NCI-H774 (cell line): Measurements from ENCODE around the gene TNFRSF11A.

ENCODE experiments used
- DNase-seq: peaks from one replicate; lab custom pipeline; 2025; lab: John Stamatoyannopoulos, UW

The TNFRSF11A gene

DNA sequence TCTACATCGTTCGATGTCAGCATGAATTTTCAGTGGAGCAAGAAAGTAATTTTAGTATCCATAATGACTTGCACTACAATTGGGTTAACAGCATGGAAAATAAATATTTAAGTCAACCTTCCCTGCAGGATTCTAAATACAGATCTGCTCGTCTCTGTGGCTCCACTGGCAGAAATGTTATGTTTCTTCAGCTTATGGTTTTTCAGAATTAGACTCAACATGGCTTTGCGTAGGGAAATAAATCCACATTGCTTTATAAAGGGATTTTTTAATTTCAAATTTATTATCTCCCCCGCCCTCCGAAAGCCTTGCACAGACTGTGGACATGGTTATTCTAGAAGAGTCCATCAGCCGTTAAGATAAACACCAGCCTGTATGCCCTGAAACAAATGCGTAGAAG, 18.2 kb downstream of the TNFRSF11A start:
- no peak for DNase-seq

DNA sequence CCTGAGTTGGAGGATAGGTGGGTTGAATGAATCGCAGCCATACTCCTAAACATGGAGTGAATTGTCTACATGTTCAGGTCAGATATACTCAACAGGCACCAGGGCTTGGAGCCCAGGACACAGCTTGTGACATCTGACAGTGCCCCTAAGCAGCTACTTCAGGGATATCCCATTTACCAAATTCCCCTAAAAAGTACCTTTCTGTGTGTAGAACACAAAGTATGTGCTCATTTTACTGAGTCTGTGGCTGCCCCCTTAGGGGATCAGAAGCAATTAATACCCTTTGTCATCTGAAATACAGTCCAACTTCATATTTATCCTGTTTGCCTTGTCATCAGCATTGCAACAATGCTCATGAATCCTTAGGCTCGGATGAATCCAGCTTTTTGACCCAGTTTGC, 20.8 kb downstream of the TNFRSF11A start:
- no peak for DNase-seq

DNA sequence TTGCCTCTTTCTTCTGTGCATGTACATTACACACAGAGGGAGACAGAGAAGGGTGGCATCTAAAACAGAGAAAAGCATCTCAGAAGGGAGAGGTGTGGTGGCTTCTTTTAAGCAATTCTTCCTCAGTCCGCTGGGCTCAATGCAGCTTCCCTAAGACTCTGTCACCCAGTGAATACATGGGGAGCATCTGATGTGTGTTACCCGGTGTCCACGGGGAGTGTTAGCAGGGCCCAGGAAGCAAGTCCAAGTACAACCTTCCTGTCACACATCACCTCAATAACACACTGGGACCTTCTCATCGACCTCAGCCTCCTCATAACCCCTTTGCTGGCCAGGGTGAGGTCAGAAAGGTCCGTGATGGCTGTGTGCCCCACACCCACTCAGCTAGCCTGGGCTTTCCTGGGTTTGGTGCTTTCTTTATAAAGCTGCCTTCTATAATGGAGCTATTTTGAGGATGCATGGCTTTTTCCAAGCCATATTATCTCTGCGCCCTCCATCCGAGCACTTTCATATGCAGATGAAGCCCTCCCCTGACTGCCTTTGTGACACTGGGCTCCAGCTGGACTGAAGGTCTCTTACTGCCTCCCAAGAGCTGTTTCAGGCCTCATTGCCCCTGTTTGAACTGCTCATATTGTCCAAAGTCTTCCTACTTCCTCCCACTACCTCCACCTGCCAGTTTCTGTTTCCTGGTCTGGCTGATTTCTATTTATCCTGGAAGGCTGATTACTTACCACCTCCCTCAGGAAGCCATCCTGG, 21.4 kb downstream of the TNFRSF11A start:
- peak; percentile 35 for DNase-seq

DNA sequence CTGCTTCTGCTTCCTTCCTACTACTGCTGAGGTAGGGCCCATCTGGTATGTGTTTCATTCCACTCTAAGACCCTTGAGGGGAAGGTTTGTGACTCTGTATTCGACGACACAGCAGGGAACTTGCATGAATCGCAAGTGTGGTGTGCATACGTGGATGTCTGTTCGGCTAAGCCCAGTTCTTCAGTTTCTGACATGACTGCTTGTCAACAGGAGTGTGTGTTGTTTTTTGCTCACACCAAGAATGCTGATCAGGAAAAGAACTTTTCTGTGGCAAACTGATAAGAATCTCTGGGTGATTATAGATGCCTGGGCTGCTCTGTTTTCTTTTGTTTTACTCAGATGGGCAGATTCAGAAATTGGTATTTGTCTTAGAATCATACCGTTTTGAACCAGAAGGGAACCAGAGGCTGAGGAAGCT, 22.0 kb downstream of the TNFRSF11A start:
- DNase-seq, result no peak

DNA sequence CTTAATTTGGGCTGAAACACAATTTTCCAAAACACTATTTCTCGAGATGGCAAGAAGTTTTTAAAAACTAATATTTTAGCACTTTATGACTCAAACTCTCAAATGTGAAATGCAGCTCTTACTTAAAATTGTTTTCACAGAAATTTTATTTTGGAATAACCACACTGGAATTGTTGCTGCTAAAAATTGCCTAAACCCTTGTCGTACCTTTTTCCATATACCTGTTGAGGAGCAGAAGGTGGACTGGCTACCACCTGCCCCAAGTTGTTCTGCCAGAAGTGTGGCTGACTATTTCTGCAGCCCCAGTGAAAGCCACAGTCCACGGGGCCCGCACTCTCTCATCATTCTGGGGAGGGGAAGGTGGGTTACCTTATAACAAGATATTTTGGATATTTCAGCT, 23.4 kb downstream of the TNFRSF11A start:
- no peak for DNase-seq

DNA sequence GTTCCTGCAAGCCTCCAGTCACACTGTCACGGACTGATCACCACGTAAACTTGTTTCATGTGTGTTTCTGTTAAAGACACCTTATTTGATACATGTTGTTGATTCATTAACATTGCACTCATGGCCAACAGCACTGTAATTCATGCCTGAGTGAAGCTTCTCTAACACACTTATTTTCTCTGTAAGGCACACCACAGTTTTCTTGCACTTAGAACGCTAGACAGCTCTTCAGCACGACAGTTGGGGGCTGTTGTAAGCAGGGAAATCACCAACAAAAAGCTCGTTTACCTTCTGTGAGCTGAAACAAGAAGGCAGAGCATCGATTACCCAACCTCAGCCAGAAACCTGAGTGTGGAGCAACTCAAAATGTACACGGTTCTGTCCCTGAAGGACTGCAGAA, 28.1 kb downstream of the TNFRSF11A start:
- no peak for DNase-seq

DNA sequence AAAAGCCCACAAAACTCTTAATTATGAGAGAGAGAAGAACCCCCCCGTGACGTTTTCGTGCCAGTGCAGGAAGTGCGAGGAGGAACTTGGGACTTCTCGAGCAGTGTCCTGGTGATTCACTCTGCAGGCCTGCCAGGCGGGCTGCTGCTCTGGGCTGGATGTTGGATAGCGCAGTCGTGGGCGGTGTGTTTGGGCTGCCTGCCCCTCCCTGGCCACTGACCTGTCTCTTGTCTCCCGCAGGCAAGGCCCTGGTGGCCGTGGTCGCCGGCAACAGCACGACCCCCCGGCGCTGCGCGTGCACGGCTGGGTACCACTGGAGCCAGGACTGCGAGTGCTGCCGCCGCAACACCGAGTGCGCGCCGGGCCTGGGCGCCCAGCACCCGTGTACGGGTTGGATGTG, 29.0 kb downstream of the TNFRSF11A start:
- no peak for DNase-seq

DNA sequence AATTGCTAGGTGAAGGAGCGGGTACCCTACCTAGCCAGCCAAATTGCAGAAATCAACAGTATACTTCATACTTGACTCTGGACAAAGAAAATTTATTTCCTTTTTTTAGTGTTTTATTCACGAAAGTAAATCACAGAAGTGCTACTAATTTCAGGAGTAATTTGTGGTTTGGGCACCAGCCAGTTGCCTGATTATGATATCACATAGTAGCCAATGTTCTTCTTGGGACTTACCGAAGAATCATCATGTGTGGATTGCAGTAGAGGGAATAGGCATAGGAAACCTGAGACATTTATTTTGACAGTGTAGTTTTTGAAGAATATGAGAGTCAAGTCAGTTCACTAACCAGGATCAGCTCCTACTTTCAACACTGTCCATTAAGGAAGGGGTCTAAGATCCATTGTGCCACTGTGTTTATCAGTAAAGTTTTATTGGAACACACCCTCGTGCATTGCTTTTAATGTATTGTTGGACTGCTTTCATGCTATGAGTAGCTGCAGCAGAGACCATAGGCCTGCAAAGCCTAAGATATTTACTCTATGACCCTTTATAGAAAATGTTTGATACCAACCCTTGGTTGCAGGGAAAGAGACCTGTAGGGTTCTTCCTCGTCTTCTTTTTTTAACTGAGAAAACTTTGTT, 32.1 kb downstream of the TNFRSF11A start:
- no peak for DNase-seq

DNA sequence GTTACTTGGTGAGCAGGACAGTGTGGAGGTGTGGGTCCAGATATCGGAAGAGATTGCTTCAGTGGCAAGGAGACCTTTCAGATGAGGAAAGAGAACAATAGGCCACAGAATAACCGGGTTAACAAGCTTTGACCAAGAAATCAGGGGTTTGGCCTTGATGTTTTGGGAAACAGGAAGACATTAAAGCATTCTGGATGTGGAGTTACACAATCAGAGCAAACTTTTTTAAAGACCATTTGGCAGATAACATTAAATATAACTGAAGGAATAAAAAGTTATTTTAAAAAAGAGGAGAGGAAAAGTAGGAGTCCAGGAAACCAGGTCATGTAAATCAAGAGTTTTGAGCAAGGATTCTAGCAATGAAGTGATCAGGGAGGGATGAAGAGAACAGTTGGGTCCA, 35.7 kb downstream of the TNFRSF11A start:
- DNase-seq, result no peak

DNA sequence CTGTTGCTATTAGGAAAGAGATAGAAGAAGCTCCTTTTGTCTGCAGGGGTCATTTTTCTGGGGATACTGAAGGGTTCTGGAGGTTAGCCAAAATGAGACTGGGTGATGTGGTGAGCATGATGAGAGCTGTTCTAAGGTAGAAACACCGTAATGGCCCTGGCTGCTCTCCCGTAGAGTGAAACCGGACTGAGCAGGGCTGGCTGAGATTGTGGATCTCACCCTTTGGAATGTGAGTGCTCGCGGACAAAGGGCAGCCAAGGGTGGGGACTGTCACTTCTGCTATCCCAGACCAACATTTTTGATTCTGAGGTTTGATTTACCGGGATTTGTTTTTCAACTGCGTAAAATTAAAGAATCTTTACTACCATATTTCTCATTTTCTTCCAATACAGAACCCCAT, 36.2 kb downstream of the TNFRSF11A start:
- no peak for DNase-seq

DNA sequence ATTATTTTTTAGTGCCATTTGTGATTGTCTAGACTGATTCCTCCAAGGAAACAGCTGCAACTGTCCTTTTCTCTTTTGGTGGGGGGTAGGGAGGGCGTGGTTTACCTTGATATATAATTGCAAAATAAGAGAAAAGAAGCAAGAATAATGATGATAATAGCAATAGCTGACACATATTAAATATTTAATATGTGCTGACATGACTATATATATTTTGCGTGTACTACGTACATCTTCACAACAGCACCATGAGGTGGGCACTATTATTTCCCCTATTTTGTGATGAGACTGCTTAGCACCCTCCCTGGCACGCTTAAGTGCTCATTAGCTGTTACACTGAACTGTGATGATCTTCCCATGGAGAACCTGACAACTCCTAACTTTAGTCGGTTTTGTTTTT, 39.4 kb downstream of the TNFRSF11A start:
- no peak for DNase-seq

DNA sequence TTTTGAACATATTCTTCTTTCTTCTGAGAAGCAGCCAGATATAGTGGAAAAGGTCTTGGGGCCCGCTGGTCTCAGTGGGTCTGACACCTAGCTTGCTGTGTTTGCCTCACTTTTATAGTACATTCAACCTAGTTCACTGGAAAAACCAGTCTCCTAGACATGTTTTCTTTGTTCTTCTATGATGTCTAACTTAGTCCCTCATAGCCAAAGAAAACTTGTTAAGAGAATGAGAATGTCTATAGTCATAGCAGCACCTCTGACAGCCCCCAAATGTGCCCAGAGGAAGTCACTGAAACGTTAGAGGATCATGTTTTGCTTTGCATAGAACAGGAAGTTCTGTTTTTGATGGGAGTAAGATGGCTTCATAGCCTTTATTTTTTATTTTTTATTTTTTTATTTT, 40.3 kb downstream of the TNFRSF11A start:
- DNase-seq, result no peak

DNA sequence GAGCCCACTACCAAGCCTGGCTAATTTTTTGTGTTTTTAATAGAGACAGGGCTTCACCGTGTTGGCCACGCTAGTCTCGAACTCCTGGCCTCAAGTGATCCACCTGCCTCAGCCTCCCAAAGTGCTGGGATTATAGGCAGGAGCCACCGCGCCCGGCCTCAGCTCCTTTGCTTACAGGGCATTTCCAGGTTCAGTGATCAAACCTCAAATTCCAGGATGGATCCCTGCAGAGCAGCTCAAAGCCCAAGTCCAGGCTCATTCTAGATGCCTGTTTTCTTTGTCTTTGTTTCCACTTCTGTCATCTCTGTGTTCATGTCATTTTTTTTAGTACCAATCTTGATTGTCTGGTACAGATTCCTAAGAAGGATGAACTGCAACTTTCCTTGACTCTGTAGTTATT, 41.9 kb downstream of the TNFRSF11A start:
- DNase-seq, result no peak

DNA sequence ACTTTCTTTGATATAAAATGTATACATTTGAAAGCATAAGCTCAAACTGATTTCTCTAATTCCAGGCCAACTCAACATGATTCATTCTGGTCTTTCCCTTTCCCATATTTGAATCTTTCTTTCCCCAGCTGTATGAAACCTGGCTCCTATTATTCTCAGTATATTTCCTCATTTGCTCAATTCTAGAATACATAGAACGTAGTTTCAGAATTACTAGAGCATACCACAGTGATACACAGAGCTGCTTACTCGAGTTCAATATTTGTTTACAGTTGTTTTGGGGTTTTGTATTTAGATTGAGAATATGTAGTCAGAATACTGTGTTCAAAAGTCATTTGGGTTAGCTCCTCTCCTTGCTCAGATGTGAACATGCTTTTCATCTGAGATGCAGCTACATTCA, 43.0 kb downstream of the TNFRSF11A start:
- DNase-seq, result no peak

DNA sequence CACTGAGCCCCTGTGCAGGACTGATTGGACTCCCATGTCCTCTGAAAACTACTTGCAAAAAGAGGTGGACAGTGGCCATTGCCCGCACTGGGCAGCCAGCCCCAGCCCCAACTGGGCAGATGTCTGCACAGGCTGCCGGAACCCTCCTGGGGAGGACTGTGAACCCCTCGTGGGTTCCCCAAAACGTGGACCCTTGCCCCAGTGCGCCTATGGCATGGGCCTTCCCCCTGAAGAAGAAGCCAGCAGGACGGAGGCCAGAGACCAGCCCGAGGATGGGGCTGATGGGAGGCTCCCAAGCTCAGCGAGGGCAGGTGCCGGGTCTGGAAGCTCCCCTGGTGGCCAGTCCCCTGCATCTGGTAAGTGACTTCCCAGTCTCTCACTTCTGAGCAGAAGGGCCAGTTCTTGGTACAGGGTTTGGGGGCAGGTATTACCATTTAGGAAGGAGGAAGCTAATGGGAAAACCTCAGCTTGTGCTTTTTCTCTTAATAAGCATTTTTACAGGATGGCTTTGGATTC, 44.1 kb downstream of the TNFRSF11A start:
- no peak for DNase-seq

DNA sequence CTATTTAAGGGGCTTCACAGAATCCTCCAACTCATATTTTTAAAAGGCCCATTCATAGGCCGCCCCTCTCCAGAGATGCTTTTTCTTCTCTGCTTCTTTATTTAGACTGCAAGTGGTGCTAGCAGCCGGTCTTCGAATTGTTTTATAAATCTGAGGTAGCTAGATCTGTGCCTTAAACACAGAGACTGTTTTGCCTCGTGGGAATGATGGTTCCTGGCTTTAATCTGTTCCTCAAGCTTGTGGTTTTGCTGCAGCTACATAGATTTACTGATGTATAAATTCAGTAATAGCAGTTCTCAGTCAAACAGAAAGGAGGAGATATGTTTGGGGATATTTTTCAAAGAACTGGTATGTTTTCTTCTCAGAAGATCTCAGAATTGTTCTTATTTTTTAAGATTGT, 45.3 kb downstream of the TNFRSF11A start:
- DNase-seq, result no peak

DNA sequence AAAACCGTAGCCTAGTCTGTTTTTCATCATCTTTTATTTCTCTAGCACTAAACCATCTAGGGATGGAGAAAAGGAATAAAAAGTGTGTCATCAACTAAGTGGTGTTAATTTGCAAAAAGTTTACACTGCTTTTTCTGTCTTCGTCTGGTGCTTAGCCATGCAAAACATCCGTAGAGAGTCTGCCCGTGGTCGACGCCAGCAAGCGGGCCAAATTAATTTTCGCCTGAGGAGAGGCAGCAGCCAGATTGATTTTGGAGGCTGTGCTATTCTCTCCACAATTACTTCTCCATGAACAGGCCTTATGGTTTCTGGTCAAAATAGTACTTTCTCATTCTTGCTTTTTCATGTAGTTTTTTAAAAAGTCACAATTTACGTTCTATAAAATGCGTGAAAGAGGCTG, 46.3 kb downstream of the TNFRSF11A start:
- no peak for DNase-seq

DNA sequence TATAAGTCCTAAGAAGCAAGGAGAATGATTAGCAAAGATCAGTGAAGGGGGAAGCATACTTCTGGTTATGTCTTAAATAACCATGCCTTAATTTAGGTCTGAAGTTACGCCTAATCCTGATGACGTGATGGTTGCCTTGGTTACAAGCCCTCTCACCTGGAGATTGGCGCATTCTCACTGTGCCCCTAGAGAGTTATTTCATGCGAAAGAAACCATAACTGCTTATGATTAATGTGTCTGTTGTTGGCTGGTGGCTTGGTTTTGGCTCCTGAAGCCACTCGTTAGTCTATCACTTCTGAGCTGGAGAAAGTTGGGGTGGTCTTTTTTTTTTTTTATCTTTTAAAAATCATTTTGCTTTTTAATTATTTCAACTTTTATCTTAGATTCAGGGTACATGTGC, 47.0 kb downstream of the TNFRSF11A start:
- DNase-seq, result peak; percentile 58

DNA sequence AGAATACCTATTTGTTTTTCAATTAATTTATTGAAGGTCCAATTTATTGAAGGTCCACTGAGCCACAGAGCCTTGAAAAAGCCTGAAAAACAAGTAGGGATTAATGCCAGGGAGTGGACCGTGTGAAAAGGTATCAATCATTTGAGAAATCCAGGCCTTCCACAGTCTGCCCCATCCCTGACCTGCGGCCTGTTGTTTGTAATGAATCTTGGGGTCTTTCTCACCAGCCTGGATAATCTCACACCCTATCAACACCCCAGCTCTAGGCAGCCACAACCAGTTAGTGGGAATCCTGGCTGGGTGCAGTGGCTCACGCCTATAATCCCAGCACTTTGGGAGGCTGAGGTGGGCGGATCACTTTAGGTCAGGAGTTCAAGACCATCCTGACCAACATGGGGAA, 47.8 kb downstream of the TNFRSF11A start:
- no peak for DNase-seq

DNA sequence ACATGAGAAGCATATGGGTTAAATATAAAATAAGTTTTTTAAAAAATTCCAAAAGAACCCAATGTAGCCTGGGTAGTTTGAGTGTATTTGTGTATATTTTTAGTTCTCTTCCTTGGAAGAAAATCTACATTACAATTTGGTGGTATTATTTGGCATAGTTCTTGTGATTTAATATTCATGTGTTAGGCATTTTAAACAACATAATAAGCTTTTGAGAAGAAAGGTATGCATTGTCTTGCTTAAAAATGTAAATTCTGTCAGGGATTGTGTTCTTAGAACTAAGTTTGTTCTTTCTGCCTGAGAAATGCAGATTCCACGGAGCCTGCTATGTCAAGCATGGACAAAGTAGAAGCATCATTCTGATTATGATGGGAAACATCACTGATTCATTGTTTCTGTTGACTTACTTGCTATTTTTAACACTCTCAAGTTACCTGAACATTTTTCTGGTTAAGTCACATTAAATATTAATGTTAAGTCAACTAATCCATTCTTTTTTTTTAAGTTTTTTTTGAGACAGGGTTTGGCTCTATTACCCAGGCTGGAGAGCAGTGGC, 49.4 kb downstream of the TNFRSF11A start:
- DNase-seq, result no peak

DNA sequence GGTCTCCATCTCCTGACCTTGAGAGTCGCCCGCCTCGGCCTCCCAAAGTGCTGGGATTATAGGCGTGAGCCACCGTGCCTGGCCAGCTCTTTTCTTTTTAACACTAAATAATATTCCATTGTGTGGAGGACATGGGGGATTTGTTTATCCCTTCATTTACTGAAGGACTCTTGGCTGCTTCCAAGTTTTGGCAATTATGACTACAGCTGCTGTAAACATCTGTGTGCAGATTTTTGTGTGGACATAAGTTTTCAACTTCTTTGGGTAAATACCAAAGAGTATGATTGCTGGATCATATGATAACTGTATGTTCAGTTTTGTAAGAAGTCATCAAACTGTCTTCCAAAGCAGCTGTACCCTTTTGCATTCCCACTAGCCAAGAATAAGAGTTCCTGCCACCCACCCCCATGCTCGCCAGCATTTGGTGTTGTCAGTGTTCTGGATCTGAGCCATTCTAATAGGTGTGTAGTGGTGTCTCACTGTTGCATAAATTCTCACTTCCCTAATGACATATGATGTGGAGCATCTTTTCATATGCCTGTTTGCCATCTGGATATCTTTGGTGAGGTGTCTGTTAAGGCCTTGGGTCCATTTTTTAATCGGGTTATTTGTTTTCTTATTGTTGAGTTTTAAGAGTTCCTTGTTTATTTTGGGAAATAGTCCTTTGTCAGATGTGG, 52.2 kb downstream of the TNFRSF11A start:
- DNase-seq, result no peak

DNA sequence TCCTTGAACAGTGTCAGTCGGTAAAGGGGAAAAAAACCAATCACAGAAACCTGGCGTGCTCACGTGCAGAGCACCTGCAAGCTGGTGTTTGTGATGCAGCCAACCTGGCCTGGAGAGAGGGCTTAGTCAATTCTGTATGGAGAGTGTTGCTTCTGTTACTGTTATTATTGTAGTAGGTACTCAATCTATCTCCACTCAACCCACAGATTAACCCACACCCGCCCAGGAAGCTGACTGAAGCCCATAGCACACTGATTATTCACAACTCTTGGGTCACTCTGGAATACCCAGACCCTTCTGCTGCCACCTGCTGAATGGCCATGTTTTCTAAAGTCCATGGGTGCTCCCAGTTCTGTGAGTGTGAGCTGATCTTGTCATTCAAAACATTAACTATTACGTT, 53.9 kb downstream of the TNFRSF11A start:
- DNase-seq, result no peak

DNA sequence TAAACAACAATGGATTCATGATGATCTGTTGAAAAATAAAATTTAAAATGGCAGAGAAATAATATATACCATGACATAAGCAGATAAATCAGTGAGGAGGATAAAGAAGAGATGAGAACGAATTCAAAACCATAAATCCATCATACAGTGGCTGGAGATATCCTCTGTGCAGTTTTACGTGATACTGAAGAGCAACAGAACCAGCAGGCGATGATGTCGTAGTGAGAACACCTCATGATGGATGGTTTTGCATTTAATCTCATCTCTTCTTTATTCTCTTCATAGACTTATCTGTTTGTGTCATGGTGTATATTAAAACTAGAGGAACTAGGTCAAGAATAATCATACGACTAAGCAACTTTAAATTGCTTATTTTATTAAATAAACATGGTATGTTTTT, 56.3 kb downstream of the TNFRSF11A start:
- DNase-seq, result no peak
